AG04449 (cell line): ENCODE results near the gene MID1.

Source experiments
- CTCF ChIA-PET: fragments of 350-600 bp; formaldehyde crosslinking; extraction: SDS; loops from one replicate; lab custom pipeline; 2021; ENCODE audit warnings: antibody characterized with exemption; lab: Yijun Ruan, JAX
- POLR2A ChIA-PET: fragments of 400-600, 350-600 bp; formaldehyde crosslinking; extraction: SDS; loops from one replicate; lab custom pipeline; 2020; ENCODE audit warnings: antibody characterized with exemption, inconsistent platforms; lab: Yijun Ruan, JAX
- DNase-seq: peaks from one replicate; pipeline ENCODE4 v3.0.0-alpha.2; 2010; ENCODE audit warnings: low read depth, low spot score
- H3K4me3 ChIP-seq: 2 replicates; pipeline ENCODE4 v1.5.1; 2011; ENCODE audit warnings: low read depth, mild to moderate bottlenecking, control low read depth, low read length
- CTCF ChIP-seq: IDR thresholded peaks from one replicate; pipeline ENCODE4 v1.5.1; 2011; ENCODE audit warnings: mild to moderate bottlenecking, moderate library complexity, low read length, control low read depth, inconsistent platforms; ENCODE audit not compliant: insufficient read depth; ENCODE audit errors: missing control alignments

The MID1 gene

GRCh38 chrX:10634392-10635161, 14.2 kb upstream of the MID1 start:
- no peak for DNase-seq
- no peak for TF ChIP-seq CTCF
- ChIA-PET POLR2A (interaction anchor here (0.6 kb wide), 1 partner anchor 52 kb away, joined by 3 read pairs; no protein-coding TSS in a partner anchor), CTCF (interaction anchor here (0.9 kb wide), 1 partner anchor 444 kb away, joined by 3 read pairs; no protein-coding TSS in a partner anchor)
- H3K4me3 ChIP-seq: no peak overlapping the region

GRCh38 chrX:10633722-10634121, 13.3 kb upstream of the MID1 start:
- H3K4me3 ChIP-seq: no peak overlapping the region
- POLR2A ChIA-PET: no interaction called here
- CTCF ChIA-PET: interaction anchor here (4.5 kb wide), 1 partner anchor 444 kb away, joined by 34 read pairs; no protein-coding TSS in a partner anchor
- no peak for DNase-seq
- TF ChIP-seq CTCF: no peak

DNA sequence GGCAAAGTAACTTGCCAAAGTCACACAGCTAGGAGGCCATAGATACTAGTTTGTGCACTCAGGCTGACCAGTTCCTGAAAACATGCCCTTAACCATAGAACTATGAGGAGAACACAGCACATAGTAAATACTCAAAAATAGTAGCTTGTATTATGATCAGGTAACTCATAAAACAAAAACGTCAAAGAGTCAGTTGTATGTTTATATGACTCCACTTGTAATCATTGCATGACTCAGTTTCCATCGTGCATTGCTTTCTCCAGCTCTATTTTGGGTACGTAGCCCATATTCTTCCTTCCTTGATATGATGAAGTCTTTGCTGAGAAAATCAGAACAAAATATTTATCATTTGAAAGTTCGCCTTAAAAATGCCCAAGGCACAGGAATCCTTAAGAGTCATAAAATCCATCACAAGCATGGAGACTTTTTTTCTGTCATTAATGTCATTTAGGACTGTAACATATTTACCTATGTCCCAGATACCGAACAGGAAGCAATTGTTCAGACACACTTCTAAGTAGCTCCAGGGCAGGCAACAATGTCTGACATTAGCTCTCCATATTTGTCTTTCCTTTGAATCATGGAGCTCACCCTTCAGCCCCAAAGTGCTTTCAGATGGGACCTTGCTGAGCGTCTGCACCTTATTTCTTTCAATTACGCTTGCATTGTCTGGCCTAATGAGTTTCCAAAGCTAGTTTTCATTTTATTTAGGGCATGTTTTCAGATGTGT, 11.2 kb upstream of the MID1 start:
- POLR2A ChIA-PET: no interaction called here
- CTCF ChIA-PET: interaction anchor here (1.2 to 4.5 kb wide), 2 partner anchors 15 to 441 kb away, joined by 3 to 34 read pairs; no protein-coding TSS in a partner anchor
- no peak for DNase-seq
- H3K4me3 ChIP-seq: no peak overlapping the region
- no peak for TF ChIP-seq CTCF

- no peak for DNase-seq
- TF ChIP-seq CTCF: no peak
- no peak overlapping the region for H3K4me3 ChIP-seq
- POLR2A ChIA-PET: no interaction called here
- CTCF ChIA-PET: interaction anchor here (4.5 kb wide), 1 partner anchor 440 kb away, joined by 34 read pairs; no protein-coding TSS in a partner anchor
Observed at GRCh38 chrX:10630320-10630719, 9.9 kb upstream of the MID1 start.

GRCh38 chrX:10629905-10630304, 9.5 kb upstream of the MID1 start:
- no peak for TF ChIP-seq CTCF
- ChIA-PET CTCF (interaction anchor here (4.5 kb wide), 1 partner anchor 440 kb away, joined by 34 read pairs; no protein-coding TSS in a partner anchor), POLR2A (no interaction called here)
- no peak for DNase-seq
- no peak overlapping the region for H3K4me3 ChIP-seq

DNA sequence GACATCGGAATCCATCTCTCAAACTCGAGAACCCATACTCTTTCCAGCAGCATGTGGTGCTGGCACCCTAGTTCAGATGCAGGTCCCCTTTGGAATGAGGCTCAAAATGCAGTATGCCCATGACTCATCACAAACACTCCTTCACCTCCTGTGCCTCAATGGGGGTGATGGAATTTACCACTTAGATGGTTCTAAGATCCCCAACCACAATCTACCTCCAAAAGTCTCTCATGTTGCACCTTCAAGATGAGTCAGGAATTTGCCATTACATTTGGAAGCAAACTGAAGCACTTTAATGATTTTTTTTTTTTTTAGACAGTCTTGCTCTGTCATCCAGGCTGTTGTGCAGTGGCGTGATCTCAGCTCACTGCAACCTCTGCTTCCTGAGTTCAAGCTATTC, 8.5 kb upstream of the MID1 start:
- CTCF ChIA-PET: no interaction called here
- no peak for TF ChIP-seq CTCF
- DNase-seq: no peak

More for the DNA sequence above, 8.5 kb upstream of the MID1 start:
- H3K4me3 ChIP-seq: no peak overlapping the region
- POLR2A ChIA-PET: no interaction called here
